Measurements from ENCODE around the gene KIRREL1. TPM values are rescaled to one million over a fixed set of nuclear protein-coding genes. Genes with fewer than 3 reads are reported as not detected.

Gene KIRREL1
- total RNA-seq, 1 experiment from 2014 or later, result 42.4 TPM

DNA sequence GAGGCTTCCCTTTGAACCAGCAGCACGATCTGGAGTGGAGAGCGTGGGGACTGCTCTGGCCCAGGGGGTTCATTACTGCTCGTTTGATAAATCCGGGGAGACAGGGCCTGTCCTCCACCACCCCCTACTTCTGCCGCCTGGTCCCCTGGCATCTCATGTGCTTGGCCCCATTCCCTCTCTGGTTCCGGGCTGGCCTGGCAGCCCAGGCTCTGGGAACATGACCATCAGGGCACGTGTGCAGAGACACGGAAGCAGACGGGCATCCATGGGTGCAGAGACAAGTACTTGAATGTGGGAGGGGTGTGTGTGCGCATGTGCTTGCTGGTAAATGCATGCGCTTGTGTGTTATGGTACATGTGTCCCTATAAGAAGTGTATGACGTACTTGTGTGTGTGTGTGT, 75.5 kb downstream of the KIRREL1 start:
- Mint-ChIP-seq H3K9me3 (no peaks in the 10 kb centered on the region), H3K4me3 (no peak overlapping the region), H3K36me3 (0 out of 2 replicates have a peak, but pooled peaks cover 3% of the 10 kb centered on the region), H3K27me3 (ENCODE audit: low read depth) (no peaks in the 10 kb centered on the region), H3K4me1 (peaks cover 69% of the 10 kb centered on the region), H3K27ac (no peak overlapping the region)
- ChIA-PET POLR2A (no interaction called here), CTCF (interaction anchor here (0.6 to 1.4 kb wide), 6 partner anchors 33 to 95 kb away, joined by 3 to 5 read pairs (median 3); no protein-coding TSS in a partner anchor)
- DNase-seq (ENCODE audit: low spot score), result no peak
- TF ChIP-seq JAZF1 (CRISPR knock-in tag; IDR thresholded peaks at IDR 0.05), result no peak
- TF ChIP-seq, protein P1, sequence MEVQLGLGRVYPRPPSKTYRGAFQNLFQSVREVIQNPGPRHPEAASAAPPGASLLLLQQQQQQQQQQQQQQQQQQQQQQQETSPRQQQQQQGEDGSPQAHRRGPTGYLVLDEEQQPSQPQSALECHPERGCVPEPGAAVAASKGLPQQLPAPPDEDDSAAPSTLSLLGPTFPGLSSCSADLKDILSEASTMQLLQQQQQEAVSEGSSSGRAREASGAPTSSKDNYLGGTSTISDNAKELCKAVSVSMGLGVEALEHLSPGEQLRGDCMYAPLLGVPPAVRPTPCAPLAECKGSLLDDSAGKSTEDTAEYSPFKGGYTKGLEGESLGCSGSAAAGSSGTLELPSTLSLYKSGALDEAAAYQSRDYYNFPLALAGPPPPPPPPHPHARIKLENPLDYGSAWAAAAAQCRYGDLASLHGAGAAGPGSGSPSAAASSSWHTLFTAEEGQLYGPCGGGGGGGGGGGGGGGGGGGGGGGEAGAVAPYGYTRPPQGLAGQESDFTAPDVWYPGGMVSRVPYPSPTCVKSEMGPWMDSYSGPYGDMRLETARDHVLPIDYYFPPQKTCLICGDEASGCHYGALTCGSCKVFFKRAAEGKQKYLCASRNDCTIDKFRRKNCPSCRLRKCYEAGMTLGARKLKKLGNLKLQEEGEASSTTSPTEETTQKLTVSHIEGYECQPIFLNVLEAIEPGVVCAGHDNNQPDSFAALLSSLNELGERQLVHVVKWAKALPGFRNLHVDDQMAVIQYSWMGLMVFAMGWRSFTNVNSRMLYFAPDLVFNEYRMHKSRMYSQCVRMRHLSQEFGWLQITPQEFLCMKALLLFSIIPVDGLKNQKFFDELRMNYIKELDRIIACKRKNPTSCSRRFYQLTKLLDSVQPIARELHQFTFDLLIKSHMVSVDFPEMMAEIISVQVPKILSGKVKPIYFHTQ (CRISPR knock-in tag; IDR thresholded peaks at IDR 0.05), result no peak
- TF ChIP-seq PRRX2 (CRISPR knock-in tag; IDR thresholded peaks at IDR 0.05), result no peak
- TF ChIP-seq, protein P2, sequence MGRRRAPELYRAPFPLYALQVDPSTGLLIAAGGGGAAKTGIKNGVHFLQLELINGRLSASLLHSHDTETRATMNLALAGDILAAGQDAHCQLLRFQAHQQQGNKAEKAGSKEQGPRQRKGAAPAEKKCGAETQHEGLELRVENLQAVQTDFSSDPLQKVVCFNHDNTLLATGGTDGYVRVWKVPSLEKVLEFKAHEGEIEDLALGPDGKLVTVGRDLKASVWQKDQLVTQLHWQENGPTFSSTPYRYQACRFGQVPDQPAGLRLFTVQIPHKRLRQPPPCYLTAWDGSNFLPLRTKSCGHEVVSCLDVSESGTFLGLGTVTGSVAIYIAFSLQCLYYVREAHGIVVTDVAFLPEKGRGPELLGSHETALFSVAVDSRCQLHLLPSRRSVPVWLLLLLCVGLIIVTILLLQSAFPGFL (CRISPR knock-in tag; IDR thresholded peaks at IDR 0.05; ENCODE audit: borderline replicate concordance), result no peak
- TF ChIP-seq RELA (CRISPR knock-in tag; IDR thresholded peaks at IDR 0.05; ENCODE audit: borderline replicate concordance), result no peak
- TF ChIP-seq, protein P3, sequence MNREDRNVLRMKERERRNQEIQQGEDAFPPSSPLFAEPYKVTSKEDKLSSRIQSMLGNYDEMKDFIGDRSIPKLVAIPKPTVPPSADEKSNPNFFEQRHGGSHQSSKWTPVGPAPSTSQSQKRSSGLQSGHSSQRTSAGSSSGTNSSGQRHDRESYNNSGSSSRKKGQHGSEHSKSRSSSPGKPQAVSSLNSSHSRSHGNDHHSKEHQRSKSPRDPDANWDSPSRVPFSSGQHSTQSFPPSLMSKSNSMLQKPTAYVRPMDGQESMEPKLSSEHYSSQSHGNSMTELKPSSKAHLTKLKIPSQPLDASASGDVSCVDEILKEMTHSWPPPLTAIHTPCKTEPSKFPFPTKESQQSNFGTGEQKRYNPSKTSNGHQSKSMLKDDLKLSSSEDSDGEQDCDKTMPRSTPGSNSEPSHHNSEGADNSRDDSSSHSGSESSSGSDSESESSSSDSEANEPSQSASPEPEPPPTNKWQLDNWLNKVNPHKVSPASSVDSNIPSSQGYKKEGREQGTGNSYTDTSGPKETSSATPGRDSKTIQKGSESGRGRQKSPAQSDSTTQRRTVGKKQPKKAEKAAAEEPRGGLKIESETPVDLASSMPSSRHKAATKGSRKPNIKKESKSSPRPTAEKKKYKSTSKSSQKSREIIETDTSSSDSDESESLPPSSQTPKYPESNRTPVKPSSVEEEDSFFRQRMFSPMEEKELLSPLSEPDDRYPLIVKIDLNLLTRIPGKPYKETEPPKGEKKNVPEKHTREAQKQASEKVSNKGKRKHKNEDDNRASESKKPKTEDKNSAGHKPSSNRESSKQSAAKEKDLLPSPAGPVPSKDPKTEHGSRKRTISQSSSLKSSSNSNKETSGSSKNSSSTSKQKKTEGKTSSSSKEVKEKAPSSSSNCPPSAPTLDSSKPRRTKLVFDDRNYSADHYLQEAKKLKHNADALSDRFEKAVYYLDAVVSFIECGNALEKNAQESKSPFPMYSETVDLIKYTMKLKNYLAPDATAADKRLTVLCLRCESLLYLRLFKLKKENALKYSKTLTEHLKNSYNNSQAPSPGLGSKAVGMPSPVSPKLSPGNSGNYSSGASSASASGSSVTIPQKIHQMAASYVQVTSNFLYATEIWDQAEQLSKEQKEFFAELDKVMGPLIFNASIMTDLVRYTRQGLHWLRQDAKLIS (CRISPR knock-in tag; IDR thresholded peaks at IDR 0.05; ENCODE audit: borderline replicate concordance), result no peak
- TF ChIP-seq, protein P4, sequence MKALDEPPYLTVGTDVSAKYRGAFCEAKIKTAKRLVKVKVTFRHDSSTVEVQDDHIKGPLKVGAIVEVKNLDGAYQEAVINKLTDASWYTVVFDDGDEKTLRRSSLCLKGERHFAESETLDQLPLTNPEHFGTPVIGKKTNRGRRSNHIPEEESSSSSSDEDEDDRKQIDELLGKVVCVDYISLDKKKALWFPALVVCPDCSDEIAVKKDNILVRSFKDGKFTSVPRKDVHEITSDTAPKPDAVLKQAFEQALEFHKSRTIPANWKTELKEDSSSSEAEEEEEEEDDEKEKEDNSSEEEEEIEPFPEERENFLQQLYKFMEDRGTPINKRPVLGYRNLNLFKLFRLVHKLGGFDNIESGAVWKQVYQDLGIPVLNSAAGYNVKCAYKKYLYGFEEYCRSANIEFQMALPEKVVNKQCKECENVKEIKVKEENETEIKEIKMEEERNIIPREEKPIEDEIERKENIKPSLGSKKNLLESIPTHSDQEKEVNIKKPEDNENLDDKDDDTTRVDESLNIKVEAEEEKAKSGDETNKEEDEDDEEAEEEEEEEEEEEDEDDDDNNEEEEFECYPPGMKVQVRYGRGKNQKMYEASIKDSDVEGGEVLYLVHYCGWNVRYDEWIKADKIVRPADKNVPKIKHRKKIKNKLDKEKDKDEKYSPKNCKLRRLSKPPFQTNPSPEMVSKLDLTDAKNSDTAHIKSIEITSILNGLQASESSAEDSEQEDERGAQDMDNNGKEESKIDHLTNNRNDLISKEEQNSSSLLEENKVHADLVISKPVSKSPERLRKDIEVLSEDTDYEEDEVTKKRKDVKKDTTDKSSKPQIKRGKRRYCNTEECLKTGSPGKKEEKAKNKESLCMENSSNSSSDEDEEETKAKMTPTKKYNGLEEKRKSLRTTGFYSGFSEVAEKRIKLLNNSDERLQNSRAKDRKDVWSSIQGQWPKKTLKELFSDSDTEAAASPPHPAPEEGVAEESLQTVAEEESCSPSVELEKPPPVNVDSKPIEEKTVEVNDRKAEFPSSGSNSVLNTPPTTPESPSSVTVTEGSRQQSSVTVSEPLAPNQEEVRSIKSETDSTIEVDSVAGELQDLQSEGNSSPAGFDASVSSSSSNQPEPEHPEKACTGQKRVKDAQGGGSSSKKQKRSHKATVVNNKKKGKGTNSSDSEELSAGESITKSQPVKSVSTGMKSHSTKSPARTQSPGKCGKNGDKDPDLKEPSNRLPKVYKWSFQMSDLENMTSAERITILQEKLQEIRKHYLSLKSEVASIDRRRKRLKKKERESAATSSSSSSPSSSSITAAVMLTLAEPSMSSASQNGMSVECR (CRISPR knock-in tag; IDR thresholded peaks at IDR 0.05; ENCODE audit: borderline replicate concordance), result no peak
- TF ChIP-seq TEAD4 (CRISPR knock-in tag; IDR thresholded peaks at IDR 0.05), result no peak
- TF ChIP-seq, protein P5, sequence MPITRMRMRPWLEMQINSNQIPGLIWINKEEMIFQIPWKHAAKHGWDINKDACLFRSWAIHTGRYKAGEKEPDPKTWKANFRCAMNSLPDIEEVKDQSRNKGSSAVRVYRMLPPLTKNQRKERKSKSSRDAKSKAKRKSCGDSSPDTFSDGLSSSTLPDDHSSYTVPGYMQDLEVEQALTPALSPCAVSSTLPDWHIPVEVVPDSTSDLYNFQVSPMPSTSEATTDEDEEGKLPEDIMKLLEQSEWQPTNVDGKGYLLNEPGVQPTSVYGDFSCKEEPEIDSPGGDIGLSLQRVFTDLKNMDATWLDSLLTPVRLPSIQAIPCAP (CRISPR knock-in tag; IDR thresholded peaks at IDR 0.05), result no peak
- TF ChIP-seq, protein P6, sequence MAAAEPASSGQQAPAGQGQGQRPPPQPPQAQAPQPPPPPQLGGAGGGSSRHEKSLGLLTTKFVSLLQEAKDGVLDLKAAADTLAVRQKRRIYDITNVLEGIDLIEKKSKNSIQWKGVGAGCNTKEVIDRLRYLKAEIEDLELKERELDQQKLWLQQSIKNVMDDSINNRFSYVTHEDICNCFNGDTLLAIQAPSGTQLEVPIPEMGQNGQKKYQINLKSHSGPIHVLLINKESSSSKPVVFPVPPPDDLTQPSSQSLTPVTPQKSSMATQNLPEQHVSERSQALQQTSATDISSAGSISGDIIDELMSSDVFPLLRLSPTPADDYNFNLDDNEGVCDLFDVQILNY (CRISPR knock-in tag; IDR thresholded peaks at IDR 0.05), result no peak
- ATAC-seq, result no peak

Data from WTC11 (cell line).